DOHH2 (cell line): ENCODE data around the gene EPAS1.

Experiments used
- H3F3A ChIP-seq: fragments of 200-600 bp; sonication (generic), shearing (Covaris generic); 2 replicates; pipeline ENCODE4 v1.6.0; 2016; ENCODE audit warnings: antibody characterized with exemption, mild to moderate bottlenecking; ENCODE audit not compliant: control insufficient read depth, insufficient read depth
- H3K27ac ChIP-seq: fragments of 200-600 bp; sonication (generic); 2 replicates; pipeline ENCODE4 v1.5.1; 2014; ENCODE audit warnings: low read depth, mild to moderate bottlenecking, low read length, moderate library complexity
- H3K27me3 ChIP-seq: fragments of 200-600 bp; sonication (generic); 2 replicates; pipeline ENCODE4 v1.6.1; 2014; ENCODE audit warnings: mild to moderate bottlenecking, low read length, mixed read lengths; ENCODE audit not compliant: control insufficient read depth
- H3K36me3 ChIP-seq: fragments of 200-600 bp; sonication (generic); 2 replicates; pipeline ENCODE4 v1.6.1; 2014; ENCODE audit warnings: mild to moderate bottlenecking, low read length, moderate library complexity, mixed read lengths; ENCODE audit not compliant: control insufficient read depth
- H3K4me1 ChIP-seq: fragments of 200-600 bp; sonication (generic); 2 replicates; pipeline ENCODE4 v1.6.1; 2014; ENCODE audit warnings: mild to moderate bottlenecking, low read length, mixed read lengths; ENCODE audit not compliant: control insufficient read depth
- H3K4me2 ChIP-seq: fragments of 200-600 bp; sonication (generic); 2 replicates; pipeline ENCODE4 v1.6.0; 2014; ENCODE audit warnings: mild to moderate bottlenecking, low read length, moderate library complexity
- H3K4me3 ChIP-seq: fragments of 200-600 bp; sonication (generic); 2 replicates; pipeline ENCODE4 v1.5.1; 2014; ENCODE audit warnings: mild to moderate bottlenecking, low read length, mixed read lengths
- H3K79me2 ChIP-seq: fragments of 200-600 bp; sonication (generic); 2 replicates; pipeline ENCODE4 v1.6.1; 2014; ENCODE audit warnings: mild to moderate bottlenecking, low read length, mixed read lengths; ENCODE audit not compliant: control insufficient read depth
- H3K9me2 ChIP-seq: fragments of 200-600 bp; sonication (generic); replicated peaks from 2 replicates; pipeline ENCODE4 v1.6.1; 2014; ENCODE audit warnings: mild to moderate bottlenecking, low read length, mixed read lengths; ENCODE audit not compliant: control insufficient read depth
- H3K9me3 ChIP-seq: fragments of 200-600 bp; sonication (generic); 2 replicates; pipeline ENCODE4 v1.6.1; 2014; ENCODE audit warnings: antibody characterized with exemption, low read length, mixed read lengths; ENCODE audit not compliant: control insufficient read depth, insufficient read depth
- H4K20me1 ChIP-seq: fragments of 200-600 bp; sonication (generic); 2 replicates; pipeline ENCODE4 v1.6.0; 2014; ENCODE audit warnings: low read depth, mild to moderate bottlenecking, antibody characterized with exemption, low read length, moderate library complexity; ENCODE audit not compliant: control insufficient read depth, insufficient read depth
- EZH2phosphoT487 ChIP-seq: fragments of 200-600 bp; sonication (generic); IDR thresholded peaks from 2 replicates; pipeline ENCODE4 v1.6.1; 2017; ENCODE audit warnings: borderline replicate concordance, mild to moderate bottlenecking, antibody characterized with exemption, low read length, moderate library complexity, mixed read lengths
- TF ChIP-seq, protein P1 (sequence below): fragments of 200-600 bp; sonication (generic); IDR thresholded peaks from one replicate; pipeline ENCODE4 v1.5.1; 2014; ENCODE audit warnings: antibody characterized with exemption, mild to moderate bottlenecking, low read depth, low read length; ENCODE audit not compliant: poor library complexity, severe bottlenecking

Gene EPAS1

DNA sequence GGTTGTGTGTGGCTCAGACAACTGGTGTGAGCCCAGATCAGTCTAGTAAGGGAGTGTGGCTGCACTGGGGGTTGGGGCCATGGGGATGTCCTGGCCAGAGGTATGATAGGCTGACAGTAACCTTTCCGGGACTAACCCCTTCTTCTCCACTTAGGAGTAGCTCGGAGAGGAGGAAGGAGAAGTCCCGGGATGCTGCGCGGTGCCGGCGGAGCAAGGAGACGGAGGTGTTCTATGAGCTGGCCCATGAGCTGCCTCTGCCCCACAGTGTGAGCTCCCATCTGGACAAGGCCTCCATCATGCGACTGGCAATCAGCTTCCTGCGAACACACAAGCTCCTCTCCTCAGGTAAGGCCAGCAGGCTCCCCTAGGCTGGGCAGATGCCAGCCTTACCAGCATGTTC, 49.5 kb downstream of the EPAS1 start:
- Histone ChIP-seq H3K27ac (no peak overlapping the region), H3K79me2 (no peaks in the 10 kb centered on the region), H3F3A (no peaks in the 10 kb centered on the region), H3K4me1 (peaks cover 4% of the 10 kb centered on the region; the same call in 1 of the 2 replicates), H3K27me3 (peaks cover 22% of the 10 kb centered on the region), H4K20me1 (no peaks in the 10 kb centered on the region), H3K36me3 (no peaks in the 10 kb centered on the region), H3K4me2 (no peak overlapping the region), H3K9me2 (no peaks in the 10 kb centered on the region), H3K9me3 (no peaks in the 10 kb centered on the region), H3K4me3 (no peak overlapping the region)
- TF ChIP-seq EZH2phosphoT487 = no peak
- TF ChIP-seq, protein P1, sequence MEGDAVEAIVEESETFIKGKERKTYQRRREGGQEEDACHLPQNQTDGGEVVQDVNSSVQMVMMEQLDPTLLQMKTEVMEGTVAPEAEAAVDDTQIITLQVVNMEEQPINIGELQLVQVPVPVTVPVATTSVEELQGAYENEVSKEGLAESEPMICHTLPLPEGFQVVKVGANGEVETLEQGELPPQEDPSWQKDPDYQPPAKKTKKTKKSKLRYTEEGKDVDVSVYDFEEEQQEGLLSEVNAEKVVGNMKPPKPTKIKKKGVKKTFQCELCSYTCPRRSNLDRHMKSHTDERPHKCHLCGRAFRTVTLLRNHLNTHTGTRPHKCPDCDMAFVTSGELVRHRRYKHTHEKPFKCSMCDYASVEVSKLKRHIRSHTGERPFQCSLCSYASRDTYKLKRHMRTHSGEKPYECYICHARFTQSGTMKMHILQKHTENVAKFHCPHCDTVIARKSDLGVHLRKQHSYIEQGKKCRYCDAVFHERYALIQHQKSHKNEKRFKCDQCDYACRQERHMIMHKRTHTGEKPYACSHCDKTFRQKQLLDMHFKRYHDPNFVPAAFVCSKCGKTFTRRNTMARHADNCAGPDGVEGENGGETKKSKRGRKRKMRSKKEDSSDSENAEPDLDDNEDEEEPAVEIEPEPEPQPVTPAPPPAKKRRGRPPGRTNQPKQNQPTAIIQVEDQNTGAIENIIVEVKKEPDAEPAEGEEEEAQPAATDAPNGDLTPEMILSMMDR = no peak

DNA sequence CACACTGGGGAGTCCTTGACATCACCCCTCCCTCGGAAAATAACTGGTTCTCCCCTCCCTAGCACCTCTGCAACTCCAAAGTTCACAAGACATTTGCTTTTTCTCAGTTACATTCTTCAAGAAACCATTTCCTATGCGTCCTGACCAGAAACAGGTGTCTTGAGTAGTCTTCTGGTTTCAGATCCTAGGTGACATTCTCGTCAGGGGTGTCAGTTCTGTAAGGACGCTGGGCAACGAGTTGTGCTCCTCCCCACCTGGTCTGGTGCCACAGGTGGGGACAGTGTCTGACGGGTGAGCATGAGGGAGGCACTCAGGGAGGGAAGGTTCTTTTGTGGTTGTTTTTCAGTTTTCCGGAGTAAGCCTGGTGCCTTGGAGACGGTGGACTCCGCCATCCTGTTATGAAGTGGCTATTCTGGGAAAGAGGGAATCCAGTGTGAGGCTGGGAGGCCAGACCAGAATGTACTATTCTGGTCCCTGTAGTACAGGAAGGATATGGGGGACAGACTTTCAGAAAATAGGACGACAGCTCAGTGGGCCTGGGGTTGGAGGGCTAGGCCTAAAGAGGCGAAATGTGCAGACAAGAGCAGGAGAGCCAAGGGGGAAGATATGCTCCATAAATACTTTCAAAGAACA, 50.6 kb downstream of the EPAS1 start:
- Histone ChIP-seq H3K4me3 (no peak overlapping the region), H3K79me2 (no peaks in the 10 kb centered on the region), H3K4me1 (peaks cover 6% of the 10 kb centered on the region; the same call in 1 of the 2 replicates), H3K4me2 (no peak overlapping the region), H3K27ac (no peak overlapping the region), H3K9me3 (no peaks in the 10 kb centered on the region), H4K20me1 (no peaks in the 10 kb centered on the region), H3K36me3 (no peaks in the 10 kb centered on the region), H3F3A (no peaks in the 10 kb centered on the region), H3K27me3 (peaks cover 25% of the 10 kb centered on the region), H3K9me2 (no peaks in the 10 kb centered on the region)
- TF ChIP-seq EZH2phosphoT487 = no peak
- TF ChIP-seq, protein P1 = no peak

DNA sequence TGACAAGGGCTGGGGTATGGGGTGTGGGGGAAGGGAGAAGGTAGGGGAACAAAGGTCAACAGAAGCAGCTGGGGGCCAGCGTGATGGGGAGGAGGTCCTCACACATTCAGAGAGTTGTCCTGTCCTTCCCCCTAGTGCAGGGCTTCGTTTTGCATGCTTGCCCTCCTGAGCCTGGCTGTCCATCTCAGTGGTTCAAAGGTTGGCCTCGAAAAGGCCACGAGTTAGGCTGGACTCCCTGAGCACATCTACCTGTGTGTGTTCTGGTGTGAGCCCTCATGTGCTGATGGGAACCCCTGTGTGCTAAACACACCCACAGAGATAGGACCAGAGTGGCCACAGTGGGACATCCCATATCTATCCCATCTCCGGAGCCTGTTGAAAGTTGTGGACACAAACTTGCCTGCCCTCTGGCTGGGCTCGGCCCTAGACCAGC, 51.9 kb downstream of the EPAS1 start:
- H3K79me2 ChIP-seq = no peaks in the 10 kb centered on the region
- H3K27ac ChIP-seq = no peak overlapping the region
- H3K4me1 ChIP-seq = peaks cover 6% of the 10 kb centered on the region; the same call in 1 of the 2 replicates
- no peak for TF ChIP-seq EZH2phosphoT487
- TF ChIP-seq, protein P1 = no peak
- H3K36me3 ChIP-seq = no peaks in the 10 kb centered on the region
- no peak overlapping the region for H3K4me2 ChIP-seq
- H3K27me3 ChIP-seq = peaks cover 22% of the 10 kb centered on the region
- no peak overlapping the region for H3K4me3 ChIP-seq
- H3F3A ChIP-seq = no peaks in the 10 kb centered on the region
- H4K20me1 ChIP-seq = no peaks in the 10 kb centered on the region
- no peaks in the 10 kb centered on the region for H3K9me2 ChIP-seq
- no peaks in the 10 kb centered on the region for H3K9me3 ChIP-seq
